ENCODE results near the gene CTNND2. TPM values are rescaled to one million over a fixed set of nuclear protein-coding genes. Genes with fewer than 3 reads are reported as not detected.
A peak's percentile ranks its signal among the peaks of the same experiment; 100 is the strongest.
"Not testable (repeated sequence)": the region's sequence is repeated elsewhere in the genome, so short reads cannot be mapped to it uniquely, and the experiment has no call there.

CTNND2 gene
- polyA plus RNA-seq, 3 donors from 2014 or later = not detected

DNA sequence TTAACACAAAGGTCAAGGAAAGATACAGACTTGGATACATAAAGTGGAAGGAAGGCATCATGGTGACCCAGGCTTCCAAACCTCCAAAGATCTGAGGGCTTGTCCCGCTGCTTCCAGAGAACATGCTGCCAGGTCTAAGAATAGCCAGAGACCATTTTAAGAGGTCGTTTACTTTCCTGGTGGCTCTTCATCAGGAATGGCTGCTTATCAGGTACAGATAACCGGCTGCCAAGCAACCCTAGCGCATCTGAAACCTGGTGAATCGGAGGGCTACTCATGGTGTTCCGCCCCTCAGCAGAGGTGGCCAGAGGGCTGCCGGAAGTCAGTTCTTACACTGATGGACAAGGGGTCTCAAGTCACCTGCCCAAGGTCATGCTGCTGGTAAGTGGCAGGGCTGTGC is 892.0 kb downstream of the CTNND2 start:
- Mint-ChIP-seq H3K36me3 (no peaks in the 10 kb centered on the region), H3K27me3 (ENCODE audit: low read depth in 3 of 3) (peaks cover 0 to 6% (median 2%) of the 10 kb centered on the region in 3 donors), H3K4me3 (no peak overlapping the region), H3K4me1 (no peaks in the 10 kb centered on the region), H3K27ac (no peak overlapping the region), H3K9me3 (peaks cover 0 to 2% (median 0%) of the 10 kb centered on the region in 6 donors)
- no peak for DNase-seq

DNA sequence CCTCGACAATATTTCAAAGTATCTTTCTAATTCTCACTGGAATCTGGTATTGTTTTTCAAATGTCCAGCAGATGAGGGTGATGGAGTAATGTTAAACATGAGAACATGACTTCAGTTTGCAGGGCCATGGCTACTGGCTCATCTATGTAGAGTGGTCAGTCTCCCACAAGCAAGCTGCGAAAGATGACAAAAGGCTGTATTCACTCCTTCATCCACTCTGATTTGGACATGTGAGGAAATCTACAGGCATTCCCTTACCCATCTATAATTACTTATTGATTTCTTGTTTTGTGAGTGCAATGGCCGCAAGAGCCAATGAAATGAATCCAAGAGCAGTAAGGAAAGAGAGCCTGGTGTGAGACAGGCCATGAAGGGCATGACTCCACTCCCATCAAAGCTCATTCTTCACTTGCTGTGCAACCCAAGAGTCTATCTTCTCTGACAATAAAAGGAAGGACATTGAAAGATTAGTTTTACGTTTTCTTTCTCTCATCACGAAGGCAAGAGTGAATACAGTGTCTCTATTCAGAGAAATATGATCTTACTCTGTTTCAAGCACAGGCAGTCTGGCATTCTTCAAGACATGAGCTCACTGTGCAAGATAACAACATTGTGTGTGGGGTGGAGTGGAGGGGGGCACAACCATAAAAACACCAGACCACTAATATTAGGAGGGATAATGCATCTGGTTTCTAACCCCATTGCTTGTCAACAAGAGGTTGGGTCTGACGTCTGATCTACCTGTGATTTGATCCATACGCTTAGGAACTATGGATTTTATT is 893.6 kb downstream of the CTNND2 start:
- no peaks in the 10 kb centered on the region for H3K4me1 Mint-ChIP-seq
- H3K9me3 Mint-ChIP-seq = peaks cover 0 to 2% (median 0%) of the 10 kb centered on the region in 6 donors
- H3K27ac Mint-ChIP-seq = no peak overlapping the region
- no peak for DNase-seq
- H3K4me3 Mint-ChIP-seq = no peak overlapping the region
- H3K27me3 Mint-ChIP-seq (ENCODE audit: low read depth in 3 of 3) = peaks cover 0 to 6% (median 2%) of the 10 kb centered on the region in 3 donors
- no peaks in the 10 kb centered on the region for H3K36me3 Mint-ChIP-seq

DNA sequence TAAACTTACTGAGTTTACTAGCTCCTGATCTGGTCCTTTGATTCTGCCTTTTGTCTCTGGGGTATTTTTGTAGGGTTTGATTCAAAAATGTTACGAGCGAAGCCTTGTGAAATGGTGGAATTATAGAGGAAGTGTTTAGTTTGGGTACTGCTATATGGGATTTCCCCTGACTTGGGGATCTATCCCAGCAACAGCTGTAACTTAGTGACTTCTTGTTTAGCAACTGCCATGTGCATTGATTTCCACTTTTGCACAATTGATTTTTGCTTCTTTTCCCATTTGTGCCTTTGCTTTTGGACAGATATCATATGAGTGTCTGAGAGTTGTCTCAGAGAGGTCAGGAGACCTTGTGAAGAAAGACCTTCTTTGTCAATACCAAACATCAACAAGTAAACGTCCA is 894.7 kb downstream of the CTNND2 start:
- no peak overlapping the region for H3K27ac Mint-ChIP-seq

DNA sequence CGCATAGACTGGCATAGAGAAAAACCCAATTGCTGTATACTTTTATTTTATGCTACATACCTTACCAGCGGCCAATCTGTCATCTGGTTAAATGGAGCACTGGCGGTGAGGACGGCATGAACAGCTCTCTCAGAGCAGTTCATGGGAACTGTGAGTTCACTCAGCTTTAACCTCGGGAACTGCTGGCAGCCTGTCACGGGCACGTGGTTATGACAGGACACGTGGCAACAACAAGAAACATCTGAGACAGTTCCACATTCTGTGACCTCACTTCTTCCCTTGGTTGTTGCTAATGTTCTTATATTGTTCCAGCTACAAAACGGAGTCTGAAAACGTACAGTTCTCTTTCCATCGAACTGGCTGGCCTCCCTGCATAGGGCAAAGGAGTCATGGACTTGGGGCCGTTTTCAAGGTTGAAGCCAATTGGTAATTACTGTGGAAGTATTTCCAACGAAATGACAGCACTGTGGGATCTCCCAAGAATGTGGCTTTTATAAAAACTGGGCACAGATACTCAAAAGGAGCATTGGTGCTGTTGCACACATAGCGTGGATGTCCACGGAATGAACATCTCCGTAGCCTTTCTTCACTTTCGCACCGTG is 896.9 kb downstream of the CTNND2 start:
- no peak overlapping the region for H3K27ac Mint-ChIP-seq

More for the DNA sequence above, 894.7 kb downstream of the CTNND2 start:
- Mint-ChIP-seq H3K4me3 (no peak overlapping the region), H3K4me1 (no peaks in the 10 kb centered on the region), H3K27me3 (ENCODE audit: low read depth in 3 of 3) (peaks cover 0 to 6% (median 2%) of the 10 kb centered on the region in 3 donors), H3K9me3 (peaks cover 0 to 2% (median 0%) of the 10 kb centered on the region in 6 donors), H3K36me3 (no peaks in the 10 kb centered on the region)
- DNase-seq = no peak

DNA sequence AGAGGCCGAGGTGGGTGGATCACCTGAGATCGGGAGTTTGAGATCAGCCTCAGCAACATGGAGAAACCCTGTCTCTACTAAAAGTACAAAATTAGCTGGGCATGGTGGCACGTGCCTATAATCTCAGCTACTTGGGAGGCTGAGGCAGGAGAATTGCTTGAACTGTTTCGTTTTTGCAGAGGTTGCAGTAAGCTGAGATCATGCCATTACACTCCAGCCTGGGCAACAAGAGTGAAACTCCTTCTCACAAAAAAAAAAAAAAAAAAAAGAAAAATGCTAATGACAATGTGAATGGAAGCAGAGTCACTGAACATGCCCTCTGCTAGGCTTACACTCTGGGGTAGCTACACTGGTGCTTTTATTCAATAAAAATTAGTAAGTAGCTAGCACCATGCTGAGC is 899.7 kb downstream of the CTNND2 start:
- DNase-seq; H3K36me3 Mint-ChIP-seq; H3K4me1 Mint-ChIP-seq; H3K27me3 Mint-ChIP-seq (ENCODE audit: low read depth in 3 of 3); H3K27ac Mint-ChIP-seq; H3K4me3 Mint-ChIP-seq; H3K9me3 Mint-ChIP-seq: not testable (repeated sequence)

More for the DNA sequence above, 896.9 kb downstream of the CTNND2 start:
- no peak overlapping the region for H3K4me3 Mint-ChIP-seq
- peaks cover 0 to 3% (median 2%) of the 10 kb centered on the region in 3 donors for H3K27me3 Mint-ChIP-seq (ENCODE audit: low read depth in 3 of 3)
- no peaks in the 10 kb centered on the region for H3K4me1 Mint-ChIP-seq
- H3K9me3 Mint-ChIP-seq = peaks cover 0 to 1% (median 0%) of the 10 kb centered on the region in 6 donors
- no peaks in the 10 kb centered on the region for H3K36me3 Mint-ChIP-seq
- no peak for DNase-seq

DNA sequence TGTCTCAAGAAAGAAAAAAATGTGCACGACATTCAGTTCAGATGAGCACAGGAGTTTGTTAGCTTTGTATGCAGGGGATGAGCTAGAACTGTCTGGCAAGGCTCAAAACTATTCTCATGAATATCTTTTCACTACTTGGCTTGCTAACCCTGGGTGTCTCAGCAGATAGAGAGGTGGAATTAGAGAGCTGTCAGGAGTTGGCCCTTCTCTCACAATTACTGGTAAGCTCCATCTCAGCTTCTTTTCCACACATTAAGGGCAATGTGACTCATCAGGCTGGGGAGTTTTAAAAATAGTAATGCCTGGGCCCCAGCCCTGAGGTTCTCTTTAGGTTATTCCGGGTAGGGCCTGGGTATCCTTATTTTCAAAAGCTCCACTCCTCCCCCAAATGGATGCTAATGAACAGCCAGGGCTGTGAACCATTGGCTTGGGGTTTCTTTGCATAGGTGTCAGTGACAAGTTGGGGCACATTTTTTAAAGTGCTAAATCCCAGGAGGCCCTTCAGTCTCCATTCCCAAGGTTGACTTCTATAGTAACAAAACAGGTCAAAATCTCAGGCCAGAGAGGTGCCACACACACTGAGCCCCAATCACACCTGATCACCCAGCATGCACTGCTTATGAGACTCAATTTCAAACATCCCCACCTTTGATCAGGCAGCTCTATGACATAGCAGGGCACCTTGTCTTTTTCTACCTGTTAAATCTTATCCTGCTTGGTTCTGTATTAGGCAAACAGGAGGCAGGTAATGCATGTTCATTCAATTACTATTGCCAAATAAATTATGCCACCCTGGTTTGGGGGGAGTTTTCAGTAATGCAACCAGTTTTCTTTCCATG is 903.5 kb downstream of the CTNND2 start:
- no peaks in the 10 kb centered on the region for H3K9me3 Mint-ChIP-seq
- no peak overlapping the region for H3K4me3 Mint-ChIP-seq
- H3K27me3 Mint-ChIP-seq (ENCODE audit: low read depth in 3 of 3) = peaks cover 0 to 3% (median 2%) of the 10 kb centered on the region in 3 donors
- no peaks in the 10 kb centered on the region for H3K4me1 Mint-ChIP-seq
- DNase-seq = no peak
- H3K27ac Mint-ChIP-seq = no peak overlapping the region
- H3K36me3 Mint-ChIP-seq = no peaks in the 10 kb centered on the region

DNA sequence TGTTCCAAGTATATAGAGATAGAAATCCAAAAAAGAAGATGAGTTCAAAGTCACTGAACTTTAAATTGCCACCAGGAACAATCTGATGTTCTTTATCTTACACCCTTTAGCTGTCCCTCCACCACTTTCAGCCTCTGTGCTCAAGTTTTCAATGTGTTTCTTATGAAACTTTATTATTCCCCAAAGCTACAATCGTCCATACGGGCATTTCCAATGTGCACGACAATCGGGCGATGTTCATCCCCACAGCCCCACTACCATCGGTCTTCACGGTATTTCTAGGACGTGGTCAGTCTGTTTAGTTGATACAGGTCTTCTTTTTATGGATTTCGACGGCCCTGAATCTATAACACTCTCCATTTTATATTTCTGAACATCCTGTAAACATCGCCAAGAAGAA is 904.5 kb downstream of the CTNND2 start:
- Mint-ChIP-seq H3K27ac (no peak overlapping the region), H3K9me3 (no peaks in the 10 kb centered on the region), H3K36me3 (no peaks in the 10 kb centered on the region), H3K4me1 (no peaks in the 10 kb centered on the region), H3K4me3 (no peak overlapping the region), H3K27me3 (ENCODE audit: low read depth in 3 of 3) (peaks cover 0 to 7% (median 2%) of the 10 kb centered on the region in 3 donors)
- no peak for DNase-seq

DNA sequence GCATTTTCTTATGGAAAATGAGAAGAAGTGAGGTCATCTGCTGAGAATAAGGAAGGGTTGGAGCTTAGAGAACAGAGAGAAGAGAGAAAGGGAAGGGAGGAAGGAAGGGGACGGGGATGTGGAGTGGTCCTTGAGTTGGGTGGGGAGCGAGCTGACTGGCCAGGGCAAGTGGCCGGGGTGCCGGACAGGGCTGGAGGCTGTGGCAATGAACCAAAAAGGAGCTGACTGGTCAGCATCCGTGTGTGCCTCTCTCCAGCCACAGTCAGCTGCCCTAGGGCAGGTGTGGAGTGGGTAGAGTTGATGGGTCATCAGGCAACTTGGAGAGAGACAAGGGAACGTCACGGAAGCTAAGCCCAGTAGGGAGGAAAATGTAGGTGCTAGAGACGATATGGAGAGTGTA is 908.4 kb downstream of the CTNND2 start:
- DNase-seq = no peak
- Mint-ChIP-seq H3K27me3 (ENCODE audit: low read depth in 3 of 3) (peaks cover 0 to 7% (median 5%) of the 10 kb centered on the region in 3 donors), H3K27ac (no peak overlapping the region), H3K36me3 (no peaks in the 10 kb centered on the region), H3K9me3 (peaks cover 0 to 1% (median 0%) of the 10 kb centered on the region in 6 donors), H3K4me3 (no peak overlapping the region), H3K4me1 (no peaks in the 10 kb centered on the region)

DNA sequence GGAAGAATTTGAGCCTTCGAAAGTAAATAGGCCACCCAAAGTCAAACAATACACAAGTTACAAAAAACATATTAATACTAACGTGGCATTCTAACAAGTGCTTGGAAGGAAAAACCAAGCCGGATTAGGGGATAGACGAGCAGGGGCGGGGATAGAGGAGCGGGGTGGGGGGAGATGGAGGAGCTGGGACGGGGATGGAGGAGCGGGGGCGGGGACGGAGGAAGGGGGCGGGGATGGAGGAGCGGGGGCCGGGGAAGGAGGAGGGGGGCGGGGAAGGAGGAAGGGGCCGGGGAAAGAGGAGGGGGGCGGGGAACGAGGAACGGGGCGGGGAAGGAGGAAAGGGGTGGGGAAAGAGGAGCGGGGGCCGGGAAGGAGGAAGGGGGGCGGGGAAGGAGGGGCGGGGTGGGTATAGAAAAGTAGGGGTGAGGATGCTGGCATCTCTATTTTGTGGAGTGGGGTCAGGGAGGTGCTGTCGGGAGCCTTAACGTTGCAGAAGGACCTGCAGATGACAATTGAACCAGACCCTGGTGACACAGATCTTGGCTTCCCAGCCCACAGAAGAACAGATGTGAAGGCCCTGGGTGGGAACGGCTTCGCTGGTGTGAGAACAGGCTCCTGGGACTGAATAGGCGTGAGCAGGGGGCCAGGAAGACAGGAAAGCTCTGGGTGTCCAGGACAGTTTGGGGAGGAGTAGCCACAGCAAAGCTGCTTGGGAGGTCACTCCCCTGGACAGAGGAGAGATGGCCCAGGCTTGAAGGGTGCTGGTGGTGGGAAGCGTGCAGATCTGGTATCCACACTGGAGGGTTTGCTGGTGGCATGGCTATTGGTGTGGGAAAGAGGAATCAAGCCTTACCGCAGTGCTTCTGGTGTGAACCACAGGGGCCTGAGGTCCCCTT is 909.9 kb downstream of the CTNND2 start:
- Mint-ChIP-seq H3K27ac (no peak overlapping the region), H3K4me1 (no peaks in the 10 kb centered on the region), H3K9me3 (peaks cover 0 to 1% (median 0%) of the 10 kb centered on the region in 6 donors), H3K27me3 (ENCODE audit: low read depth in 3 of 3) (peaks cover 0 to 7% (median 5%) of the 10 kb centered on the region in 3 donors), H3K4me3 (no peak overlapping the region), H3K36me3 (no peaks in the 10 kb centered on the region)
- no peak for DNase-seq

DNA sequence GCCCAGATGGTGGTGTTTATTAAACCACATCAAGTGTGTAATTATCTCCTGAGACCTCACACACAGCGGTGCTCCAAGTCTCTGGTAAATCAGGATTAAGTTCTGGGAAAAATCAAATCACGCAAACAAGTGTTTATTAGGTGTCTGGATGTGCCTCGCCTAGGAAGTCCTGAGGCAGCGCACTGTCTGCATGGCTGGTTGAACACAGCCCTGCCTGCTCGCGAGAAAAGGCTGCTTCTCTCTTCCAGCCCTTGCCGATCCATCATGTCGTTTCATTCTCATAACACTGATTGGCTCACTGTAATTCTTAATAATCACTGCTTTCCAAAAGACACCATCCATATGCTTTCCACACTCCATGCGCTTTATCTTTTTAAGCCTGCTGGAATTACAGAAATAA is 913.6 kb downstream of the CTNND2 start:
- Mint-ChIP-seq H3K27me3 (ENCODE audit: low read depth in 3 of 3) (peaks cover 3 to 5% (median 5%) of the 10 kb centered on the region in 3 donors), H3K9me3 (peaks cover 0 to 1% (median 0%) of the 10 kb centered on the region in 6 donors), H3K27ac (no peak overlapping the region), H3K36me3 (no peaks in the 10 kb centered on the region), H3K4me3 (no peak overlapping the region), H3K4me1 (peaks cover 9 to 11% of the 10 kb centered on the region in 2 donors)
- no peak for DNase-seq

DNA sequence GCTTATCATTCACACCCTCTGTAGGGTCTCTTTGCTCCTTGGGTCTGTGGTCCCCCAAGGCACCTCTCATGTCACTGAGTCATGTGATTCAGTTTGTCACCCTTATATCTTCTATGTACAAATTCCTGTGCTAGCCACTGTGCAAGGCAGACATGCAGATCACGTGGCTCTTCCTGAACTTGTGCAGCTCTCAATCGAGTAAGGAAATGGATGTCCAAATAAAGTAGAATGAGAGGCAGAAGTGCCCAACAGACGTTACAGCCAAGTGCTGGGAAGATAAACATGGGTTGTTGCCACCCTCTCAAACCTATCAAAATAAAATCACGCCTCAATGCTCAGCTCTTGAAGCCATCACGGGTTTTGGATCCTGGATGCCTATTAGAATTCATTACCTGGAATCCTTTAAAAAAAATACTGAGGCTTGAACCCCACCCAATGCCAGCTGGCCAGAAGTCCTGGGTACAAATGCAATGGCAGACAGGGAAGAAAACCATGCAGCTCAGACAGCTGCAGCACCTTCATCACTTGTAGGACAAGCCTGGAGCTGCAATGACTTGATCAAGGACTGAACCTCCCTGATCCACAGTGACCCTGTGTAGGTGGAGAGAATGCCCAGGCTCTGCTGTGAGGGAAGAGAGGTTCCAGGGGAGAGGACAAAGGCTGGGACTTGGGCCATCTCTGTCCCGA is 914.5 kb downstream of the CTNND2 start:
- DNase-seq = no peak
- Mint-ChIP-seq H3K27ac (no peak overlapping the region), H3K9me3 (peaks cover 0 to 1% (median 0%) of the 10 kb centered on the region in 6 donors), H3K27me3 (ENCODE audit: low read depth in 3 of 3) (peaks cover 2 to 5% (median 3%) of the 10 kb centered on the region in 3 donors), H3K4me3 (no peak overlapping the region), H3K36me3 (no peaks in the 10 kb centered on the region), H3K4me1 (peaks cover 9 to 11% of the 10 kb centered on the region in 2 donors)

DNA sequence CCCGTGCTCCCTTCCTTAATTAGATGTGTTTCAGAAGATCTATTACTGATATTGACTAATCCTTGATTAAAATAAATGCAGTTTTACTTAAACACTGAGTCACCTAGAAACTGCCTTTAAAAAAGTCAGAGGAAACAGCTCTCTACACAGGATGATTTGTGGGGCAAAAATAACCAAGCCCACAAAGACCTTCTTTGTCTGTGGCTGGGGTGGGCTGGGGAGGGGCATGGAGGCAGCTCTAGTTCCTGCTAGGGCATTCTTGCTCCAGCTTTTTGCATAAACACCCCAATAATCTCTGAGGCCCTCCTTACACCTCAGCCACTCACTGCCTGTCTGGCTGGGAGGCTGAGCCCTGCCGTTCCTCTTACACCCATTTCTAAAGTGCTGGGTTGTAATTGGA is 915.6 kb downstream of the CTNND2 start:
- Mint-ChIP-seq H3K4me3 (peak overlapping the region in 1 of 5 donors; percentile 67), H3K27ac (no peak overlapping the region), H3K27me3 (ENCODE audit: low read depth in 3 of 3) (peaks cover 2 to 6% (median 5%) of the 10 kb centered on the region in 3 donors)

More for the DNA sequence above, 915.6 kb downstream of the CTNND2 start:
- Mint-ChIP-seq H3K4me1 (peaks cover 9 to 11% of the 10 kb centered on the region in 2 donors), H3K36me3 (no peaks in the 10 kb centered on the region), H3K9me3 (no peaks in the 10 kb centered on the region)
- DNase-seq = no peak
